NCI-H2227 (cell line): ENCODE data around the gene DISP2.

Experiments
- DNase-seq: peaks from one replicate; lab custom pipeline; 2025; ENCODE audit not compliant: unreplicated experiment; lab: John Stamatoyannopoulos, UW

The DISP2 gene

DNA sequence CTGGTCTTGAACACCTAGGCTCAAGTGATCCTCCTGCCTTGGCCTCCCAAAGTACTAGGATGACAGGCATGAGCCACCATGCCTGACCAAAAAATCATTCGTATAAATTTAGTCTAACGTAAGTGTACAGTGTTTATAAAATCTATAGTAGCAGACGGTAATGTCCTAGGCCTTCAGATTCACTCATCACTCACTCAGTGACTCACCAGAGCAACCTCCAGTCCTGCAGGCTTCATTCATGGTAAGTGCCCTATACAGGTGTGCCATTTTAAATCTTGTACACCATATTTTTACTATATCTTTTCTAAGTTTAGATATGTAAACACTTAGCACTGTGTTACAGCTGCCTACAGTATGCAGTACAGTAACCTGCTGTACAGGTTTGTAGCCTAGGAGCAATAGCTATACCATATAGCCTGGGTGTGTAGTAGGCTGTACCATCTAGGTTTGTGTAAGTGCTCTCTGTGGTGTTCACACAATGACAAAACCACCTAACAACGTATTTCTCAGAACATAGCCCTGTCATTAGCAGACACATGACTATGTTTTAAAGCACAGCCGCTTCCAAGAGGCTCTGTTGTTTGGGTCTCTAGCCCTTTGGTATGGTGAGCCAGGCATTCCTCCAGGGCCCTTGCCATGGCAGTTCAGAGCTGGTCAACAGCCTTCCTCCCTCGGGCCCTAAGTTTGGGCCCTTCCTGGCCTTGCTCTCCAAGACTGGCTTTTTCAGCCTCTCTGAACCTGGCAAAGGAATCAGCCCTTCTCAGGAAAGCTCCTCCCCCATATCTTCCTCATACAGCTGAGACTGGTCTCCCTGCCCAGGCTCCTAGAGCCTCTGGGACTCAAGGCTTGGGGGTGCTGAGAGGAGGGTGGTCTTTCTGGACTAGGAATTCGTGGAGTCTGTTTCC is 15.4 kb upstream of the DISP2 start:
- DNase-seq: no peak

- DNase-seq: no peak
Observed at GRCh38 chr15:40343512-40343911, 14.5 kb upstream of the DISP2 start.

DNA sequence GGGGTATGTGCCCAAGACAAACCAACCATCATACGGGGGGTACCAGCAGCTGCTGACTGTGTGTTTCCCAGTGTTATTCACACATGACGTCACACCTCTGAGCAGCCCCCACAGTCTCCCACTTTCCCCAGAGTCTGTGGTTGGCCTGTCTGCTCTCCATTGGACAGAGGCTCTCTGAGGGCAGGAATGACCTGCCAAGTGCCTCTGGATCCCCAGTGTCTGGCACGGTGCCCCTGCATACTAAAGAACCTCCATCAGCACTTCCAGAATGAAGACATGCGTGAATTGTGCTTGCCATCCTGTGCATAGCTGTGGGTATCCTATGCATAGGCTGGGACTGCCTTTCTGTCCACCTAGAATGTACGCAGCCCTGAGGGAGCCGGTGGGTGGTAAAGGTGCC is 13.8 kb upstream of the DISP2 start:
- DNase-seq: no peak

DNA sequence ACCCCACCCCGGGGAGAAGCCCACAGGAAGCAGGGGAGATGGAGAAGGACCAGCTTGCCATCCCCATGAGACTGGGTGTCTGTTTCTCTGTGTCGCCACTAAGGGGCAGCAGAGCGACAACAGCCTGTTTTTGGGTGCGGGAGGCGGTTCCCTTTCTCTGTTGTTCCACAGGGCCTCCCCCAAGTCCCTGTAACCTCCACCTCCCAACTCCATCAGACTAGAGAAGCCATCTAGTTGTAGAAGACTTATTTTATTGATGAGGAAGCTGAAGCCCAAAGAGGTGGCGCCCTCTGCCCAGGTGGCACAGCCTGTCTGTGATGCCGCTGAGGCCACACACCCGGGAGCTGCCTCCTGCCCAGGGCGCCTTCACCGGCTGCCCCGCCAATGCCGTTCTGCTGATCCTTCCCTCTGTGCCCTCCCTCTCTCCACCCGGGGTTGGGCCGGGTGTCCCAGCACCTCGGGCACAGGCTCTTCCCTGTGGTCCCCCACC is 13.3 kb upstream of the DISP2 start:
- peak; percentile 40 for DNase-seq

GRCh38 chr15:40345225-40345866 is 12.7 kb upstream of the DISP2 start:
- no peak for DNase-seq

DNA sequence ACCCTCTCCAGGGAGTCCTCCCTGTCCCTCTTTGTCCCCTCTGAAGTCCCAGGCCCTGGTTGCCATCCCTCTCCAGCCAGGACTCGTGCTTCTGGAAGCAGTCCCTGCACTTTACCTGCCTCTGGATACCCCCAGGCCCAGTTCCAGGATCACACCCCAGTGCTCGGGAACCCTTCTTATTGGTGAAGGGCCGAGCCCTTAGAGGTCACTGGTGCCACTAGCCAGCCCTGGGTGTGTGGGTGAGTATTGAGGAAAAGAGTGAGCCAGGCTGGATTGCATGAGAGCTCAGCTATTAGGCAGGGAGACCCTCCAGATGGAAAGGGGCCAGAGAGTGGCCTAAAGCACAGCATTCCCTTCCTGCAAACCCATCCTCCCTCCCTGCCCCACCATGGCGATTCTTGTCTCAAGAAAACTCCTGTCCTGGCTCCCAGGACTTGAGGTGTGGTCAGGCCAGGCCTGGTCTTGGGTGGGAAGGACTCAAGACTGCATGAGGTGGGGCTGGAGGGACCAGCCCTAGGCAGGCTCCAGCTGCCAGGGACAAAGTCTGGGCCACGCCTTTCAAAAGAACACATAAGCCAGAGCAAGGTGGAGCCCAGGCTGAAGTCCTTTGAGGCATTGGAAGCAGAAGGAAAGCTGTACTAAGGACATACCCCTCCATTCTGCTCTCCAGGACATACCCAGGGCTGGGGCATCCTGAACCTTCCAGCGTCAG is 12.0 kb upstream of the DISP2 start:
- DNase-seq: no peak

GRCh38 chr15:40346579-40347558 is 11.2 kb upstream of the DISP2 start:
- DNase-seq: no peak

DNA sequence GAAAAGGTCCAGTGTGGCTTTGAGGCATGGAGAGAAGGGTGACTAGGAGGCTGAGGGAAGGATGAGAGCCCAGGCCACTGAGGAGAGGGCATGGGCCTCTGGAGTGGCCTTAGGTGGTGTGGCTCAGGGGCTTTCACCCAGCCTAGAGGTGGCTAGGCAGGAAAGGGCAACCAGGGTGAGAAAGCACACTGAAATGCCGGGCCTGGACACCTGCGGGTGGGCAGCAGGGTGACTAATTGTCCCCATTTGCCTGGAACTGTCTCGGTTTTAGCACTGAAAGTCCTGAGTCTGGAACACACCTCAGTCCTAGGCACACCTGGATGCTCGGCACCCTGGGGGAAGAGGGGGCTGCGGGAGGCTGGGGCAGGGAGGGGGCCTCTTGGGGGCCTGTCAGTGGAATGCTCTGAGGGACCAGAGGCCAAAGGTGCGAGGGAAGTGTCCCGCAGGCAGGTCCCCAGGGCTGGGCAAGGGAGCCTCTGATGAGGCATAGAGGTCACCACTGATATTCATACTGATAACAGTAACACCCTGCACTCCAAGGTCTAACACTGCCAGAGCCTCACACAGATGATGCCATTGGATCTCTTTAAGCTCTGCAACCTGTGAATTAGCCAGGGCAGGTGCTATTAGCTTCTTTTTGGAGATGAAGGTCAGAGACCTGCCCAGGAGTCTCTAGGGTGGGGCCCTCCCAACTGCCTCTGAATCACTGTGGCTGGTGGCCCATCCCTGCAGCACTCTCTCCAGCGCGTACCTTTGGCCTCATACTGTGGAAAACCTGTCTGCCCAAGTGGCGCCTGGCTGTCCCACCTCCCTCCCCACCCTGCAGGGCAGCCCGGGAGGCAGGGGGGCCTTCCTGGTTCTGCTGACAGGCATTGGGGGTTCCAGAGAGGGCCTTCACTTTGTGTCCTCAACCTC is 10.2 kb upstream of the DISP2 start:
- DNase-seq: no peak

DNA sequence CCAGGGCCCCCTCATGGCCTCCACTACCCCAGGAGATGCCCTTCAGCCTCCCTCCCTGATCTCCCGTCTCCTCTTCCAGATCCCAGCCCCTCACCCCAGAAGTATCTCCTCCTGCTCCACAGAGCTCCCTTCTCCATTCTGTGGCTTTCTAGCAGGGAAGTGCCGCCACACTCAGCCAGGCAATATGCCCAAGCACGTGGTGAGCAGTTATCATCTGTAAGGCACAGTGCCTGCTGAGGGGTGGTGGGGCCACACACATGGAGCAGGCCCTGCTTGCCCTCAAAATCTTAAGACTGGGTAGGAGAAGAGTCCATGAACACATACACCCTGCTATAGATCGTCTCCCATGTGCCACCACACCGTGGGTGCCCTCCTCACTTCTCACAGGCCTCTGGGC is 9.5 kb upstream of the DISP2 start:
- DNase-seq: no peak

DNA sequence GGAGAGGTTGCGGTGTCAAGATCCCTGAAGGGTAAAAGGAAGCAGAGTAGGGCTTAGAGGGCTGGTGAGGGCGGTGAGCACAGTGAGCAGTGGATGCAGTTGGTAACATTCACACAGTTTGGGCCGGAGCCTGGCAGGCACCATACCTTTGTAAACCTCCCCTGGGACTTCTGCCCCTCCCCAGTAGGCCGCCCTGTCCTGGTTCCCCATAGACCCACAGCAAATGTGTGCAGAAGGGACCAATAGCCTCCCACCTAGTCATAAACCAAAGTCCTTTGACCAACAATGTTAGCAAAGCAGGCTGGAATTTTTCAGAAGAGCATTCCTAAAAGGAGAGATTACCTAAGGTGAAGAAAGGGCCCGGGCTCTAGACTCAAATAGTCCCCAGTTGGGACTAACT is 8.9 kb upstream of the DISP2 start:
- DNase-seq: no peak

- DNase-seq: no peak
Observed at GRCh38 chr15:40352281-40352901, 5.6 kb upstream of the DISP2 start.

DNA sequence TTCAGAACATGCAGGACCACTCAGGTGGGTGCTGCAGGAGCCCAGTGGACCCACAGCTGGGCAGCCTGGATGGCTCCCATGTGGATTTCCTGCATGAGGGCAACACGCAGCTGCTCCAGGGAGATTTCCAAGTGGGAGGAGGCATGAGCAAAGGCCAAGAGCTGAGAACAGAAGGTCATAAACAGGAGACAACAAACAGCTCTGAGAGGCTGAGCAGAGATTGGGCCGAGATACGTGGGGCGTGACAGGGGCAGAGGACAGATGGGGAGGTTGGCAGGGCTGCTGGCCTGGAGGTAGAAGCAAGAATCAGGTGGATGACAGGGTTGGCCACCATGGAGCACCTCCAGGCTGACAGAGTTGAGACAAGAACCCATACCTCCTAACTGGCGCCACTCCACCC is 4.3 kb upstream of the DISP2 start:
- no peak for DNase-seq

DNA sequence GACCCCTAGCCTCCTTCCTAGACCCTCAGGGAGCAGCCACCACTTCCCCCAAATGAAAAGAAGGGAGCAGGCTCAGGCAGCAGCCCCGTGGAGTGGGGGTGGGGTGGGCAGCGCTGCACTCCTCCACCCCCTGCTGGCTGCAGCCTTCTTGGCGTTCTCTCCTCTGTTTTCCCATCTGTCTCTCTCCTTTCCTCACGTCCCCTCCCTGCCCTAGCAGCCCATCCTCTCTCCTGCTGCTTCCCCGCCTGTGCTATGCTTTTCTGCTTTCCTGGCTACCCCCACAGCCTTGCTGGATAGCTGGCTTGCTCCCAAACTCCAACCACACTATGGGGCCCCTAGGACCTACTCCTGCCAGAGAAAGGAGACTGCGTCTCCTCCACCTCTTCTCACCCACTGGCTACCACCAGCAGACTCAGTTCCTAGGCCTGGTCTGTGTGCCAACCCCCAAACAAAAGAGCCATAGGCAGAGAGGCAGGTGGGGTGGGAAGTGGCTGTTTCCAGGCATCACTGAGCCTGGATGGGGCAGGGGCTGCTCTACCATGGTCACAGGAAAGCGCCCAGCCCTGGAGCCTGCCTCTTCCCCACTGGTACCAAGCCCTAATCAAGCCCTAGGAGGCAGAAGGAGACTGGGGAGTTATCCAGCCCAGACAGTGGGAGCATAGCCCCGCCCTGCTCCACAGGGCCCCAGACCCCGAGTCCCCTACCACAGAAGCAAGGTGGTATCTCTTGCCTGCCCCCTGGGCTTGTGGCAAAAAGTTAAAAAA is 3.4 kb upstream of the DISP2 start:
- DNase-seq: peak; percentile 45

DNA sequence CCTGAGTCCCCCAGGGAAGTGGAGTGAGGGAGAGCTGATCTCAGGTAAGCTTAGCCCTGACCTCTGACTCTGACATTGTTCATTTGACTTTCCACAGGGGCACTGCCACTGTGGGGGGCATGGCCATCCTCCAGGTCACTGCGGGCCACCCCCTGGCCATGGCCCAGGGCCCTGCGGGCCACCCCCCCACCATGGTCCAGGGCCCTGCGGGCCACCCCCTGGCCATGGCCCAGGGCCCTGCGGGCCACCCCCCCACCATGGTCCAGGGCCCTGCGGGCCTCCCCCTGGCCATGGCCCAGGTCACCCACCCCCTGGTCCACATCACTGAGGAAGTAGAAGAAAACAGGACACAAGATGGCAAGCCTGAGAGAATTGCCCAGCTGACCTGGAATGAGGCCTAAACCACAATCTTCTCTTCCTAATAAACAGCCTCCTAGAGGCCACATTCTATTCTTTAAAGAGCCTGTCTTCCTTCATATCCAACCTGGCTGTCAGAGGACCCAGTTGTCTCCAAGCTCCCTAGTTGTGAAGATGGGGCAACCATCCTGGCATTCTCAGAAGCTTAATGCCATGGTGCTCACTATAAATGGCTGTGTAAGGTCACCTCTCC is 1.9 kb upstream of the DISP2 start:
- DNase-seq: no peak

DNA sequence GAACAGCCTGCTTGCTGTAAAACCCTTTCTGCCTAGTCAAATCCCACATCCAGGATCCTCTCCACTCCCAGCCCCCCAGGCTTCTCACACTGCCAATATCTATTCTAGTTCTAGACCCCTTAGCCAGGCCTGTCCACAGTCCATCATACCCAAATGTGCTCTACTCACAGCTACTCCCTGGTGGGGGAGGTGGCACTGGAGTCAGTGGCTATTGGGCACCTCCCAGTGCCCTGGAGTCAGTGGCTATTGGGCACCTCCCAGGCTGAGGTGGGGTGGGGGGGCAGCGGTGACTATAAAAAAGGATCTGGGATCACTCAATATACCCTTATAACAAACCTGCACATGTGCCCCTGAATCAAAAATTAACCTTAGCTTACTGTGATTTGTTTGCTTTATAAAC is 773 bp upstream of the DISP2 start:
- peak; percentile 6 for DNase-seq

DNA sequence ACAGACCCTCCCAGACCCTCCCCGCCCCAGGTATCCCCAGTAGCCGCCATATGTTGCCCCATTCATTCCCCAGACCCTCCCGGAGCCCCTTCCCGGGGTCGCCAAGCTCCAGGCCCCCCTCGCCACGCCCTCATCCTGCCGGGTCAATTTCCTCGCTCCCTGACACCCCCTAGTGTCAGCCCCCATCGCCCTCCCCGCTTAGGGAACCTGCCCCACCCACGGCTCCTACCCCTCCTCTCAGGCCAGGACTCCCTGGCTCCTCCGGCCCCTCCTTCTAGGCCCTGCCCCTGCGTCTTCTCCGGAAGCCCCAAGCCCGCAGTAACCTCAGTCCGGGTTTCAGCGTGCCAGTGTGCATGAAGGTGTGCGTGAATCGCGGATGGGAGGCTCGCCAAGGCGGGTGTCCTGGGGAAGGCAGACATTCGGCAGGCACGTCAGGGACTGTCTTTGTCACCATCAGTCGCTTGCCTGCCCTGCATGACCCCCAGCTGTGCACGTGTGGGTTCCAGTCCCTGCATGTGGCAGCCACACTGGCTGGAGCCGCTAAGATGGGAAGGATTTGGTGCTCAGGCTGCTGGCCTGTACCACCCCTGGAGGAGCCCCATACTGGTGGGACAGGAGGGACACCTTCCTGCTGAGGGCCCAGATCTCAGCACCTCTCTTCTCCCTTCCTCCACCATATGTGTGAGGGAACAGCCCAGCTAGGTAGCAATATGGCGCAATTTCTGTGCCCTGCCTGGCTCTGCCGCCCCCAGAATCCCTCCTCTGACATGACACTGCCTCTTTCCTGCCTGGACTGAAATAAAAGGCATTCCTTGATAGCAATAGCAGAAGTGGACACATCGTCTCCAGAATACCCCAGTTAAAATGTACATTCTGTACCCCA is 693 bp downstream of the DISP2 start:
- peak; percentile 37 for DNase-seq

- no peak for DNase-seq
Observed at GRCh38 chr15:40360015-40360414, 2.0 kb downstream of the DISP2 start.
